ENCODE results near the gene CCDC184. TPM values are rescaled to one million over a fixed set of nuclear protein-coding genes. Genes with fewer than 3 reads are reported as not detected.

CCDC184 gene
- polyA plus RNA-seq, 3 donors, result 0.03 TPM; not detected in 2

GRCh38 chr12:48176417-48176751, 7.1 kb upstream of the CCDC184 start:
- Mint-ChIP-seq H3K27ac (no peak overlapping the region), H3K4me3 (no peak overlapping the region), H3K36me3 (no peaks in the 10 kb centered on the region), H3K9me3 (peaks cover 0 to 2% (median 0%) of the 10 kb centered on the region in 7 donors), H3K27me3 (ENCODE audit: low read depth in 3 of 3) (peaks cover 13 to 21% (median 17%) of the 10 kb centered on the region in 3 donors), H3K4me1 (peaks cover 6% of the 10 kb centered on the region)
- intact Hi-C loops (cut with micrococcal nuclease), result no loop called here
- H3K36me3 ChIP-seq (replicated peaks in 1 of 2; ENCODE audit: control insufficient read depth in 1 of 2, insufficient read depth in 2 of 2, low read length in 2 of 2), result no peaks in the 10 kb centered on the region
- no peaks in the 10 kb centered on the region for H3K9me3 ChIP-seq (replicated peaks in 1 of 2; ENCODE audit: control insufficient read depth in 1 of 2, insufficient read depth in 1 of 2, low read length in 2 of 2)
- H3K27me3 ChIP-seq (ENCODE audit: control insufficient read depth in 2 of 2, insufficient read depth in 2 of 2, low read length in 2 of 2), result peaks cover 10 to 23% of the 10 kb centered on the region in 2 donors
- no peak overlapping the region for H3K4me3 ChIP-seq (replicated peaks in 1 of 3; ENCODE audit: low read depth in 2 of 3, low read length in 3 of 3)
- H3K4me2 ChIP-seq (replicated peaks; ENCODE audit: extremely low read depth, low read length, poor library complexity, severe bottlenecking), result no peak overlapping the region
- no peak overlapping the region for H3K27ac ChIP-seq (ENCODE audit: low read depth in 1 of 2, low read length in 2 of 2)
- DNase-seq, result no peak
- H3K9ac ChIP-seq (ENCODE audit: insufficient read depth, low read length, poor library complexity, severe bottlenecking), result no peak overlapping the region
- TF ChIP-seq CTCF (IDR thresholded peaks at IDR 0.05), result no peak
- no peak overlapping the region for H2AFZ ChIP-seq (ENCODE audit: insufficient read depth, low read depth, low read length, poor library complexity, severe bottlenecking)
- no peaks in the 10 kb centered on the region for H3K4me1 ChIP-seq (ENCODE audit: control insufficient read depth in 1 of 2, insufficient read depth in 2 of 2, low read length in 2 of 2)
- no peaks in the 10 kb centered on the region for H3K79me2 ChIP-seq (ENCODE audit: insufficient read depth, low read length)
- H4K20me1 ChIP-seq (ENCODE audit: insufficient read depth, low read length), result no peaks in the 10 kb centered on the region

GRCh38 chr12:48177982-48178381, 5.5 kb upstream of the CCDC184 start:
- peaks cover 24 to 32% (median 29%) of the 10 kb centered on the region in 3 donors for H3K27me3 Mint-ChIP-seq (ENCODE audit: low read depth in 3 of 3)
- H3K36me3 Mint-ChIP-seq, result no peaks in the 10 kb centered on the region
- Histone ChIP-seq H4K20me1 (ENCODE audit: insufficient read depth, low read length) (no peaks in the 10 kb centered on the region), H2AFZ (ENCODE audit: insufficient read depth, low read depth, low read length, poor library complexity, severe bottlenecking) (no peak overlapping the region), H3K79me2 (ENCODE audit: insufficient read depth, low read length) (no peaks in the 10 kb centered on the region), H3K9ac (ENCODE audit: insufficient read depth, low read length, poor library complexity, severe bottlenecking) (no peak overlapping the region), H3K27ac (ENCODE audit: low read depth in 1 of 2, low read length in 2 of 2) (no peak overlapping the region), H3K9me3 (replicated peaks in 1 of 2; ENCODE audit: control insufficient read depth in 1 of 2, insufficient read depth in 1 of 2, low read length in 2 of 2) (no peaks in the 10 kb centered on the region), H3K36me3 (replicated peaks in 1 of 2; ENCODE audit: control insufficient read depth in 1 of 2, insufficient read depth in 2 of 2, low read length in 2 of 2) (no peaks in the 10 kb centered on the region), H3K27me3 (ENCODE audit: control insufficient read depth in 2 of 2, insufficient read depth in 2 of 2, low read length in 2 of 2) (peaks cover 23 to 39% of the 10 kb centered on the region in 2 donors), H3K4me3 (replicated peaks in 1 of 3; ENCODE audit: low read depth in 2 of 3, low read length in 3 of 3) (no peak overlapping the region), H3K4me1 (ENCODE audit: control insufficient read depth in 1 of 2, insufficient read depth in 2 of 2, low read length in 2 of 2) (peaks cover 6 to 7% of the 10 kb centered on the region in 2 donors), H3K4me2 (replicated peaks; ENCODE audit: extremely low read depth, low read length, poor library complexity, severe bottlenecking) (no peak overlapping the region)
- peaks cover 13% of the 10 kb centered on the region for H3K4me1 Mint-ChIP-seq
- peaks cover 0 to 2% (median 0%) of the 10 kb centered on the region in 7 donors for H3K9me3 Mint-ChIP-seq
- no peak for DNase-seq
- intact Hi-C loops (cut with micrococcal nuclease), result no loop called here
- no peak overlapping the region for H3K4me3 Mint-ChIP-seq
- TF ChIP-seq CTCF (IDR thresholded peaks at IDR 0.05), result no peak
- no peak overlapping the region for H3K27ac Mint-ChIP-seq
- 92% methylated on average over 2 of the region's 4 CpGs for WGBS (ENCODE audit: insufficient coverage)
